HEK293 (cell line): ENCODE data around the gene SLC19A2.

Experiments
- CTCF ChIA-PET: fragments of 350-600 bp; formaldehyde crosslinking; extraction: SDS; loops from one replicate; lab custom pipeline; 2021; ENCODE audit warnings: antibody characterized with exemption; lab: Yijun Ruan, JAX
- POLR2A ChIA-PET: fragments of 300-600 bp; formaldehyde crosslinking; extraction: SDS; loops from one replicate; lab custom pipeline; 2020; ENCODE audit warnings: antibody characterized with exemption, inconsistent platforms; lab: Yijun Ruan, JAX
- H3K27ac ChIP-seq: fragments of 200-500 bp; sonication (Bioruptor generic); 2 replicates; pipeline ENCODE4 v1.5.1; 2014; ENCODE audit warnings: low read depth, low read length, control low read depth, inconsistent platforms; ENCODE audit errors: extremely low read depth
- H3K36me3 ChIP-seq, 2 experiments: fragments of 200-500 bp in 1 of 2; sonication (Bioruptor generic) in 1 of 2; 1 replicate in 1 of 2; 2 replicates in 1 of 2; pipeline ENCODE4 v1.5.1; 2014 to 2017; ENCODE audit warnings: inconsistent platforms in 2 of 2, low read length in 2 of 2; ENCODE audit not compliant: control insufficient read depth in 2 of 2, insufficient read depth in 1 of 2
- H3K4me1 ChIP-seq: fragments of 200-500 bp; sonication (Bioruptor generic); 2 replicates; pipeline ENCODE4 v1.5.1; 2014; ENCODE audit warnings: mild to moderate bottlenecking, low read length, inconsistent platforms; ENCODE audit not compliant: control insufficient read depth, insufficient read depth
- H3K4me3 ChIP-seq: 2 replicates; pipeline ENCODE4 v1.5.1; 2011; ENCODE audit warnings: low read depth, mild to moderate bottlenecking, control low read depth, low read length, moderate library complexity
- H3K9me3 ChIP-seq: fragments of 200-500 bp; sonication (Bioruptor generic); 2 replicates; pipeline ENCODE4 v1.5.1; 2014; ENCODE audit warnings: low read depth, low read length, inconsistent platforms; ENCODE audit not compliant: control insufficient read depth, insufficient read depth
- KLF10 ChIP-seq: fragments of 450-650 bp; IDR thresholded peaks from 2 replicates; pipeline ENCODE4 v1.5.1; 2018; ENCODE audit warnings: missing biosample characterization, mild to moderate bottlenecking, missing genetic modification characterization
- KLF7 ChIP-seq: fragments of 450-650 bp; formaldehyde crosslinking; IDR thresholded peaks from 2 replicates; pipeline ENCODE4 v1.5.1; 2016; ENCODE audit warnings: missing biosample characterization, missing genetic modification characterization, borderline replicate concordance
- OSR2 ChIP-seq: fragments of 450-650 bp; formaldehyde crosslinking; IDR thresholded peaks from 2 replicates; pipeline ENCODE4 v1.5.1; 2016; ENCODE audit warnings: missing biosample characterization, missing genetic modification characterization
- REPIN1 ChIP-seq: fragments of 450-650 bp; formaldehyde crosslinking; IDR thresholded peaks from 2 replicates; pipeline ENCODE4 v1.5.1; 2017; ENCODE audit warnings: missing biosample characterization, missing genetic modification characterization, low read depth
- SCRT1 ChIP-seq: fragments of 450-650 bp; formaldehyde crosslinking; IDR thresholded peaks from 2 replicates; pipeline ENCODE4 v1.5.1; 2016; ENCODE audit warnings: missing biosample characterization, missing genetic modification characterization, borderline replicate concordance
- SP2 ChIP-seq: fragments of 450-650 bp; formaldehyde crosslinking; IDR thresholded peaks from 2 replicates; pipeline ENCODE4 v1.5.1; 2016; ENCODE audit warnings: missing biosample characterization, missing genetic modification characterization
- ZBTB21 ChIP-seq: fragments of 450-650 bp; formaldehyde crosslinking; IDR thresholded peaks from 2 replicates; pipeline ENCODE4 v1.5.1; 2017; ENCODE audit warnings: missing biosample characterization, missing genetic modification characterization
- ZBTB7A ChIP-seq: fragments of 450-650 bp; formaldehyde crosslinking; IDR thresholded peaks from 2 replicates; pipeline ENCODE4 v1.5.1; 2016; ENCODE audit warnings: low read depth, missing biosample characterization, missing genetic modification characterization
- ZEB2 ChIP-seq: fragments of 450-650 bp; formaldehyde crosslinking; IDR thresholded peaks from 2 replicates; pipeline ENCODE4 v1.5.1; 2016; ENCODE audit warnings: missing biosample characterization, missing genetic modification characterization
- ZFP3 ChIP-seq: fragments of 450-650 bp; formaldehyde crosslinking; IDR thresholded peaks from 2 replicates; pipeline ENCODE4 v1.5.1; 2016; ENCODE audit warnings: low read depth, missing biosample characterization, missing genetic modification characterization
- ZIC2 ChIP-seq: fragments of 450-650 bp; formaldehyde crosslinking; IDR thresholded peaks from 2 replicates; pipeline ENCODE4 v1.5.1; 2016; ENCODE audit warnings: missing biosample characterization, missing genetic modification characterization
- ZNF121 ChIP-seq: fragments of 450-650 bp; formaldehyde crosslinking; IDR thresholded peaks from 2 replicates; pipeline ENCODE4 v1.5.1; 2016; ENCODE audit warnings: missing biosample characterization, missing genetic modification characterization
- ZNF140 ChIP-seq: fragments of 450-650 bp; formaldehyde crosslinking; IDR thresholded peaks from 2 replicates; pipeline ENCODE4 v1.5.1; 2016; ENCODE audit warnings: missing biosample characterization, missing genetic modification characterization
- ZNF146 ChIP-seq: fragments of 450-650 bp; formaldehyde crosslinking; IDR thresholded peaks from 2 replicates; pipeline ENCODE4 v1.5.1; 2016; ENCODE audit warnings: missing biosample characterization, missing genetic modification characterization
- ZNF175 ChIP-seq: fragments of 450-650 bp; formaldehyde crosslinking; IDR thresholded peaks from 2 replicates; pipeline ENCODE4 v1.5.1; 2016; ENCODE audit warnings: missing biosample characterization, missing genetic modification characterization
- ZNF248 ChIP-seq: fragments of 450-650 bp; formaldehyde crosslinking; IDR thresholded peaks from 2 replicates; pipeline ENCODE4 v1.5.1; 2017; ENCODE audit warnings: missing biosample characterization, missing genetic modification characterization
- ZNF266 ChIP-seq: fragments of 450-650 bp; formaldehyde crosslinking; IDR thresholded peaks from 2 replicates; pipeline ENCODE4 v1.5.1; 2016; ENCODE audit warnings: missing biosample characterization, missing genetic modification characterization, low read depth
- ZNF302 ChIP-seq: fragments of 450-650 bp; formaldehyde crosslinking; IDR thresholded peaks from 2 replicates; pipeline ENCODE4 v1.5.1; 2016; ENCODE audit warnings: missing biosample characterization, missing genetic modification characterization, low read depth
- ZNF341 ChIP-seq: fragments of 450-650 bp; formaldehyde crosslinking; IDR thresholded peaks from 2 replicates; pipeline ENCODE4; 2016; ENCODE audit warnings: low read depth, missing biosample characterization, missing genetic modification characterization
- ZNF366 ChIP-seq: fragments of 450-650 bp; formaldehyde crosslinking; conservative IDR thresholded peaks from 2 replicates; pipeline ENCODE4 v1.5.1; 2016; ENCODE audit warnings: missing biosample characterization, missing genetic modification characterization
- ZNF394 ChIP-seq: fragments of 450-650 bp; formaldehyde crosslinking; IDR thresholded peaks from 2 replicates; pipeline ENCODE4 v1.5.1; 2016; ENCODE audit warnings: missing biosample characterization, missing genetic modification characterization, mild to moderate bottlenecking, moderate library complexity, borderline replicate concordance
- ZNF433 ChIP-seq: fragments of 450-650 bp; formaldehyde crosslinking; IDR thresholded peaks from 2 replicates; pipeline ENCODE4 v1.5.1; 2016; ENCODE audit warnings: missing biosample characterization, missing genetic modification characterization, low read depth
- ZNF514 ChIP-seq: fragments of 450-650 bp; formaldehyde crosslinking; IDR thresholded peaks from 2 replicates; pipeline ENCODE4 v1.5.1; 2016; ENCODE audit warnings: missing biosample characterization, missing genetic modification characterization
- ZNF555 ChIP-seq: fragments of 450-650 bp; formaldehyde crosslinking; conservative IDR thresholded peaks from 2 replicates; pipeline ENCODE4 v1.5.1; 2017; ENCODE audit warnings: missing biosample characterization, mild to moderate bottlenecking, missing genetic modification characterization, inconsistent platforms
- ZNF558 ChIP-seq: fragments of 450-650 bp; formaldehyde crosslinking; IDR thresholded peaks from 2 replicates; pipeline ENCODE4 v1.5.1; 2016; ENCODE audit warnings: missing biosample characterization, missing genetic modification characterization
- ZNF629 ChIP-seq: fragments of 450-650 bp; formaldehyde crosslinking; IDR thresholded peaks from 2 replicates; pipeline ENCODE4 v1.5.1; 2017; ENCODE audit warnings: missing biosample characterization, missing genetic modification characterization
- ZNF776 ChIP-seq: fragments of 450-650 bp; formaldehyde crosslinking; IDR thresholded peaks from 2 replicates; pipeline ENCODE4 v1.5.0; 2017; ENCODE audit warnings: missing biosample characterization, missing genetic modification characterization, borderline replicate concordance
- ZNF785 ChIP-seq: fragments of 450-650 bp; formaldehyde crosslinking; IDR thresholded peaks from 2 replicates; pipeline ENCODE4 v1.5.1; 2016; ENCODE audit warnings: missing biosample characterization, missing genetic modification characterization
- ZSCAN30 ChIP-seq: fragments of 450-650 bp; IDR thresholded peaks from 2 replicates; pipeline ENCODE4 v1.5.1; 2018; ENCODE audit warnings: missing biosample characterization, mild to moderate bottlenecking, missing genetic modification characterization, moderate library complexity
- TF ChIP-seq, protein P1 (sequence below): fragments of 450-650 bp; formaldehyde crosslinking; IDR thresholded peaks from 2 replicates; pipeline ENCODE4 v1.5.1; 2017; ENCODE audit warnings: missing biosample characterization, missing genetic modification characterization
- TF ChIP-seq, protein P2 (sequence below): fragments of 450-650 bp; formaldehyde crosslinking; optimal IDR thresholded peaks from 2 replicates; pipeline ENCODE3; 2016; ENCODE audit warnings: missing biosample characterization, mild to moderate bottlenecking, missing genetic modification characterization
- TF ChIP-seq, protein P3 (sequence below): fragments of 450-650 bp; formaldehyde crosslinking; IDR thresholded peaks from 2 replicates; pipeline ENCODE4 v1.5.1; 2016; ENCODE audit warnings: missing biosample characterization, missing genetic modification characterization

Gene SLC19A2, protein sequence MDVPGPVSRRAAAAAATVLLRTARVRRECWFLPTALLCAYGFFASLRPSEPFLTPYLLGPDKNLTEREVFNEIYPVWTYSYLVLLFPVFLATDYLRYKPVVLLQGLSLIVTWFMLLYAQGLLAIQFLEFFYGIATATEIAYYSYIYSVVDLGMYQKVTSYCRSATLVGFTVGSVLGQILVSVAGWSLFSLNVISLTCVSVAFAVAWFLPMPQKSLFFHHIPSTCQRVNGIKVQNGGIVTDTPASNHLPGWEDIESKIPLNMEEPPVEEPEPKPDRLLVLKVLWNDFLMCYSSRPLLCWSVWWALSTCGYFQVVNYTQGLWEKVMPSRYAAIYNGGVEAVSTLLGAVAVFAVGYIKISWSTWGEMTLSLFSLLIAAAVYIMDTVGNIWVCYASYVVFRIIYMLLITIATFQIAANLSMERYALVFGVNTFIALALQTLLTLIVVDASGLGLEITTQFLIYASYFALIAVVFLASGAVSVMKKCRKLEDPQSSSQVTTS

DNA sequence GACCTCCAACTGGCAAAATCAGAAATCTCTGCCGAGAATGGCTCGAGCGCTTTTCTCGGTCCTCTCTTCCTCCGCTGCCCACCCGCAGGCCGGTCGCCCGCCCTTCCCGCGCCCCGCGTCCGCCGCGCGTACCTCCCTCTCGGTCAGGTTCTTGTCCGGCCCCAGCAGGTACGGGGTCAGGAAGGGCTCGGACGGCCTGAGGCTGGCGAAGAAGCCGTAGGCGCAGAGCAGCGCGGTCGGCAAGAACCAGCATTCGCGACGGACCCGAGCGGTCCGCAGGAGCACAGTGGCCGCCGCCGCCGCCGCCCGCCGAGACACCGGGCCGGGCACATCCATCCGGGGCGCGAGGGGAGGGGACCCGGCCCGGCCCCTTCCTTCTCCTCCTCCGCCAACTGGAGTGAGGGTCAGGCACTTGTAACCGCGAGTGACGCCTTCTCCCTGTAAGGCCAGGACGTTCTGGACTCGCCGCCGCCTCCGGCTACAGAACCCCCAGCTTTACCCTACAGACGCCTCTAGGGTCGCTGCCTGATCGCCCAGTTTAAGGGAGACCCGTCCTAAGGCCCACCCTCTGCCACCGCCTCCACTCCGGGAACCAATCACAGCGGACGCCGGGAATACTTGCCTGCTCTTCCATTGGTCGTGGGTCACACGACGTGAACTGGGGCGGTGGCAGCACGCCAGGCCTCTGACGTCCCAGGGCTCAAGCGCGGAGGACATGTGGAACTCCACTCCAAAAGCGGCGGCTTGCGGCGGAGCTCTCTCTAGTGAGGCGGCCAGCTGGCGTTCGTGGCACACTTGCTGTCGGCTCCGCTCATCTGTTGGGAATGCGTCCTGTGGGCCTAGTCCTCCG is at the start of gene SLC19A2:
Gene SLC19A2 (minus strand): TSS at position 514 of the 850 bp plus-strand sequence. CDS start 178 bp downstream, at position 336.
- Histone ChIP-seq H3K9me3 (no peaks in the 10 kb centered on the region), H3K4me1 (peaks cover 12% of the 10 kb centered on the region), H3K36me3 (no peaks in the 10 kb centered on the region), H3K27ac (peak within 1 kb of the TSS; percentile 76), H3K4me3 (peak within 1 kb of the TSS; percentile 98)
- ChIA-PET POLR2A (interaction anchor here (0.5 to 1.6 kb wide), 10 partner anchors 11 to 379 kb away, joined by 3 to 11 read pairs (median 3); partner anchors contain the start of genes ATP1B1, BLZF1, CCDC181 and METTL18), CTCF (interaction anchor here (0.5 to 1.8 kb wide), 3 partner anchors 11 to 61 kb away, joined by 3 to 8 read pairs (median 4); no protein-coding TSS in a partner anchor)
- no peak for TF ChIP-seq REPIN1
- TF ChIP-seq KLF7 (tag by site-specific recombination) = no peak
- TF ChIP-seq, protein P1, sequence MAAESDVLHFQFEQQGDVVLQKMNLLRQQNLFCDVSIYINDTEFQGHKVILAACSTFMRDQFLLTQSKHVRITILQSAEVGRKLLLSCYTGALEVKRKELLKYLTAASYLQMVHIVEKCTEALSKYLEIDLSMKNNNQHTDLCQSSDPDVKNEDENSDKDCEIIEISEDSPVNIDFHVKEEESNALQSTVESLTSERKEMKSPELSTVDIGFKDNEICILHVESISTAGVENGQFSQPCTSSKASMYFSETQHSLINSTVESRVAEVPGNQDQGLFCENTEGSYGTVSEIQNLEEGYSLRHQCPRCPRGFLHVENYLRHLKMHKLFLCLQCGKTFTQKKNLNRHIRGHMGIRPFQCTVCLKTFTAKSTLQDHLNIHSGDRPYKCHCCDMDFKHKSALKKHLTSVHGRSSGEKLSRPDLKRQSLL (tag by site-specific recombination) = peak; percentile 94
- peak; percentile 43 for TF ChIP-seq ZIC2 (tag by site-specific recombination)
- no peak for TF ChIP-seq OSR2 (tag by site-specific recombination)
- TF ChIP-seq ZNF785 (tag by site-specific recombination) = no peak
- no peak for TF ChIP-seq ZNF776 (tag by site-specific recombination)
- no peak for TF ChIP-seq ZNF433 (tag by site-specific recombination)
- TF ChIP-seq ZNF514 (tag by site-specific recombination) = no peak
- TF ChIP-seq ZNF302 (tag by site-specific recombination) = no peak
- peak; percentile 65; the same call in 1 of the 2 replicates for TF ChIP-seq ZEB2 (tag by site-specific recombination)
- TF ChIP-seq SCRT1 (tag by site-specific recombination) = 0 out of 2 replicates have a peak, but pooled peaks have one; percentile 31
- TF ChIP-seq, protein P2, sequence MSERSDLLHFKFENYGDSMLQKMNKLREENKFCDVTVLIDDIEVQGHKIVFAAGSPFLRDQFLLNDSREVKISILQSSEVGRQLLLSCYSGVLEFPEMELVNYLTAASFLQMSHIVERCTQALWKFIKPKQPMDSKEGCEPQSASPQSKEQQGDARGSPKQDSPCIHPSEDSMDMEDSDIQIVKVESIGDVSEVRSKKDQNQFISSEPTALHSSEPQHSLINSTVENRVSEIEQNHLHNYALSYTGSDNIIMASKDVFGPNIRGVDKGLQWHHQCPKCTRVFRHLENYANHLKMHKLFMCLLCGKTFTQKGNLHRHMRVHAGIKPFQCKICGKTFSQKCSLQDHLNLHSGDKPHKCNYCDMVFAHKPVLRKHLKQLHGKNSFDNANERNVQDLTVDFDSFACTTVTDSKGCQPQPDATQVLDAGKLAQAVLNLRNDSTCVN (tag by site-specific recombination) = peak; percentile 84
- TF ChIP-seq ZBTB7A = no peak
- no peak for TF ChIP-seq ZFP3 (tag by site-specific recombination)
- no peak for TF ChIP-seq ZNF140 (tag by site-specific recombination)
- TF ChIP-seq ZNF146 (tag by site-specific recombination) = peak; percentile 14; the same call in 1 of the 2 replicates
- TF ChIP-seq ZNF558 (tag by site-specific recombination) = peak; percentile 75; the same call in 1 of the 2 replicates
- TF ChIP-seq ZNF175 (tag by site-specific recombination) = no peak
- TF ChIP-seq ZNF629 (tag by site-specific recombination) = peak; percentile 95
- peak; percentile 36 for TF ChIP-seq ZSCAN30 (tag by site-specific recombination)
- TF ChIP-seq ZNF266 (tag by site-specific recombination) = no peak; the same call in 1 of the 2 replicates
- TF ChIP-seq ZBTB21 (tag by site-specific recombination) = peak; percentile 85
- TF ChIP-seq, protein P3, sequence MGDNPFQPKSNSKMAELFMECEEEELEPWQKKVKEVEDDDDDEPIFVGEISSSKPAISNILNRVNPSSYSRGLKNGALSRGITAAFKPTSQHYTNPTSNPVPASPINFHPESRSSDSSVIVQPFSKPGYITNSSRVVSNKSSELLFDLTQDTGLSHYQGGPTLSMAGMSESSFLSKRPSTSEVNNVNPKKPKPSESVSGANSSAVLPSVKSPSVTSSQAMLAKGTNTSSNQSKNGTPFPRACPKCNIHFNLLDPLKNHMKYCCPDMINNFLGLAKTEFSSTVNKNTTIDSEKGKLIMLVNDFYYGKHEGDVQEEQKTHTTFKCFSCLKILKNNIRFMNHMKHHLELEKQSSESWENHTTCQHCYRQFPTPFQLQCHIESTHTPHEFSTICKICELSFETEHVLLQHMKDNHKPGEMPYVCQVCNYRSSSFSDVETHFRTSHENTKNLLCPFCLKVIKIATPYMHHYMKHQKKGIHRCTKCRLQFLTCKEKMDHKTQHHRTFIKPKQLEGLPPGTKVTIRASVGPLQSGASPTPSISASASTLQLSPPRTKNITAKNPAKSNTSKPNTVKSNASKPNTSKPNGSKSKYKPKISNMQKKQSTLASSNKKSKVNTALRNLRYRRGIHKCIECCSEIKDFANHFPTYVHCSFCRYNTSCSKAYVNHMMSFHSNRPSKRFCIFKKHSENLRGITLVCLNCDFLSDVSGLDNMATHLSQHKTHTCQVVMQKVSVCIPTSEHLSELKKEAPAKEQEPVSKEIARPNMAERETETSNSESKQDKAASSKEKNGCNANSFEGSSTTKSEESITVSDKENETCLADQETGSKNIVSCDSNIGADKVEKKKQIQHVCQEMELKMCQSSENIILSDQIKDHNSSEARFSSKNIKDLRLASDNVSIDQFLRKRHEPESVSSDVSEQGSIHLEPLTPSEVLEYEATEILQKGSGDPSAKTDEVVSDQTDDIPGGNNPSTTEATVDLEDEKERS (tag by site-specific recombination) = no peak
- peak; percentile 55 for TF ChIP-seq KLF10 (tag by site-specific recombination)
- TF ChIP-seq ZNF555 (tag by site-specific recombination) = no peak
- TF ChIP-seq SP2 (tag by site-specific recombination) = peak; percentile 95
- TF ChIP-seq ZNF248 (tag by site-specific recombination) = no peak
- TF ChIP-seq ZNF121 (tag by site-specific recombination) = 0 out of 2 replicates have a peak, but pooled peaks have one; percentile 9
- TF ChIP-seq ZNF394 = peak; percentile 35; the same call in 1 of the 2 replicates
- no peak for TF ChIP-seq ZNF366
- TF ChIP-seq ZNF341 = peak; percentile 89; the same call in 1 of the 2 replicates
